GM23338 (cell line): ENCODE results near the gene PARP9. TPM values are rescaled to one million over a fixed set of nuclear protein-coding genes. Genes with fewer than 3 reads are reported as not detected.

Source experiments
- ATAC-seq: fragments of 200-7000 bp; cut with Tn5 transposase; 3 replicates; pipeline ENCODE4 v1.9.1; 2020
- DNase-seq: peaks from one replicate; pipeline ENCODE4 v3.0.0-alpha.2; 2015; ENCODE audit warnings: low spot score
- H2AFZ ChIP-seq: fragments of 200-600 bp; sonication (generic); 2 replicates; pipeline ENCODE4 v1.8.0; 2016; ENCODE audit warnings: antibody characterized with exemption, mild to moderate bottlenecking, moderate library complexity
- H3F3A ChIP-seq: fragments of 200-600 bp; sonication (generic); replicated peaks from 2 replicates; pipeline ENCODE4 v1.8.0; 2017; ENCODE audit warnings: antibody characterized with exemption, mixed run types, low read depth
- H3K27ac ChIP-seq: fragments of 200-600 bp; sonication (generic); 2 replicates; pipeline ENCODE4 v1.6.1; 2016; ENCODE audit warnings: low read depth
- H3K27me3 ChIP-seq: fragments of 200-600 bp; sonication (generic); 2 replicates; pipeline ENCODE4 v1.8.0; 2016; ENCODE audit warnings: mild to moderate bottlenecking, mixed run types, moderate library complexity; ENCODE audit not compliant: insufficient read depth
- H3K36me3 ChIP-seq: fragments of 200-600 bp; sonication (generic); 2 replicates; pipeline ENCODE4 v1.8.0; 2016; ENCODE audit warnings: mild to moderate bottlenecking; ENCODE audit not compliant: insufficient read depth
- H3K4me1 ChIP-seq: fragments of 200-600 bp; sonication (generic); 2 replicates; pipeline ENCODE4 v1.8.0; 2016; ENCODE audit warnings: mild to moderate bottlenecking, moderate library complexity; ENCODE audit not compliant: insufficient read depth
- H3K4me2 ChIP-seq: fragments of 200-600 bp; sonication (generic); 2 replicates; pipeline ENCODE4 v1.7.1; 2017; ENCODE audit warnings: mixed run types
- H3K4me3 ChIP-seq: fragments of 200-600 bp; sonication (generic); 2 replicates; pipeline ENCODE4 v1.6.1; 2016; ENCODE audit warnings: mixed run types
- H3K79me2 ChIP-seq: fragments of 200-600 bp; sonication (generic); replicated peaks from 2 replicates; pipeline ENCODE4 v1.8.0; 2017; ENCODE audit warnings: mild to moderate bottlenecking; ENCODE audit not compliant: insufficient read depth
- H3K9me2 ChIP-seq: fragments of 200-600 bp; sonication (generic); 2 replicates; pipeline ENCODE4 v1.8.0; 2017; ENCODE audit not compliant: insufficient read depth
- H4K20me1 ChIP-seq: fragments of 200-600 bp; sonication (generic); replicated peaks from 2 replicates; pipeline ENCODE4 v1.8.0; 2017; ENCODE audit warnings: mild to moderate bottlenecking; ENCODE audit not compliant: insufficient read depth
- H3K27ac Mint-ChIP-seq: 2 replicates; pipeline ENCODE4 v1.8.0; 2020; ENCODE audit warnings: inconsistent platforms, mild to moderate bottlenecking, moderate library complexity, mixed read lengths
- H3K27me3 Mint-ChIP-seq: 3 replicates; pipeline ENCODE4 v1.8.0; 2022; ENCODE audit warnings: low read depth, mild to moderate bottlenecking, moderate library complexity, mixed read lengths, inconsistent platforms; ENCODE audit not compliant: insufficient read depth, poor library complexity
- H3K36me3 Mint-ChIP-seq: 3 replicates; pipeline ENCODE4 v1.8.0; 2021; ENCODE audit warnings: low read depth, mild to moderate bottlenecking, inconsistent platforms, moderate library complexity, mixed read lengths
- H3K4me1 Mint-ChIP-seq: 3 replicates; pipeline ENCODE4 v1.8.0; 2020; ENCODE audit warnings: mild to moderate bottlenecking, inconsistent platforms, mixed read lengths
- H3K4me3 Mint-ChIP-seq: 3 replicates; pipeline ENCODE4 v1.8.0; 2021; ENCODE audit warnings: moderate library complexity, mild to moderate bottlenecking, inconsistent platforms, mixed read lengths
- H3K9me3 Mint-ChIP-seq: 3 replicates; pipeline ENCODE4 v1.8.0; 2020; ENCODE audit warnings: moderate library complexity, mild to moderate bottlenecking, inconsistent platforms, mixed read lengths
- ETS1 ChIP-seq: IDR thresholded peaks from 2 replicates; pipeline ENCODE4 v1.6.1; 2016; ENCODE audit warnings: antibody characterized with exemption
- EZH2 ChIP-seq: fragments of 200-600 bp; sonication (generic); IDR thresholded peaks from one replicate; pipeline ENCODE4 v1.8.0; 2017; ENCODE audit warnings: antibody characterized with exemption, mild to moderate bottlenecking, low read depth; ENCODE audit not compliant: unreplicated experiment
- EZH2phosphoT487 ChIP-seq: fragments of 200-600 bp; sonication (generic); IDR thresholded peaks from one replicate; pipeline ENCODE4 v1.8.1; 2018; ENCODE audit warnings: antibody characterized with exemption; ENCODE audit not compliant: unreplicated experiment
- JUNB ChIP-seq: IDR thresholded peaks from one replicate; pipeline ENCODE4 v1.6.1; 2016; ENCODE audit warnings: antibody characterized with exemption; ENCODE audit not compliant: unreplicated experiment
- NANOG ChIP-seq: IDR thresholded peaks from 2 replicates; pipeline ENCODE4 v1.6.1; 2016; ENCODE audit warnings: antibody characterized with exemption, borderline replicate concordance
- POLR2AphosphoS5 ChIP-seq: IDR thresholded peaks from 2 replicates; pipeline ENCODE4 v1.6.1; 2016; ENCODE audit warnings: antibody characterized with exemption, low read depth
- STAT1 ChIP-seq: IDR thresholded peaks from one replicate; pipeline ENCODE4 v1.6.1; 2016; ENCODE audit warnings: antibody characterized with exemption; ENCODE audit not compliant: unreplicated experiment
- ZNF114 ChIP-seq: fragments of 250-450 bp; sonication (Bioruptor Pico); IDR thresholded peaks from 2 replicates; pipeline ENCODE4 v1.5.0; 2020; ENCODE audit warnings: mild to moderate bottlenecking, moderate library complexity
- ZNF331 ChIP-seq: fragments of 250-450 bp; sonication (Bioruptor Pico); IDR thresholded peaks from 2 replicates; pipeline ENCODE4 v1.5.0; 2020; ENCODE audit warnings: low read depth, mild to moderate bottlenecking, moderate library complexity
- ZNF462 ChIP-seq: fragments of 250-450 bp; sonication (Bioruptor Pico); IDR thresholded peaks from 2 replicates; pipeline ENCODE4 v1.5.0; 2020; ENCODE audit warnings: mild to moderate bottlenecking, moderate library complexity
- polyA plus RNA-seq: library from polyadenylated mRNA; unstranded; fragments of >200 nt; fragmentation: Nextera tagmentation; extraction: Ambion mirVana; gene quantifications from 2 replicates; pipeline ENCODE4 v1.2.1, GENCODE V29; 2016
- total RNA-seq: library from RNA; depleted of rRNA; stranded (reverse); fragments of >200 nt; shearing (Covaris generic); gene quantifications from 2 replicates; pipeline ENCODE4 v1.2.3, GENCODE V29; 2014

Gene PARP9
- total and polyA plus RNA-seq, 2 experiments from 2014 or later, result 1.8 to 2.2 TPM

- TF ChIP-seq ZNF462 (CRISPR knock-in tag) (no peak), EZH2 (no peak)
Measured at GRCh38 chr3:122505676-122506075, 58.4 kb downstream of the PARP9 start (continued).

- H3K4me1 Mint-ChIP-seq, result peaks cover 33% of the 10 kb centered on the region
- no peak for TF ChIP-seq EZH2
- no peak for TF ChIP-seq ZNF462 (CRISPR knock-in tag)
- TF ChIP-seq NANOG, result no peak
- no peak for TF ChIP-seq POLR2AphosphoS5
- TF ChIP-seq STAT1, result no peak
- TF ChIP-seq EZH2phosphoT487, result no peak
- no peak for TF ChIP-seq JUNB
- no peak for TF ChIP-seq ZNF114 (CRISPR knock-in tag)
- TF ChIP-seq ETS1, result no peak
- no peak for TF ChIP-seq ZNF331
Measured at GRCh38 chr3:122502941-122503340, 61.2 kb downstream of the PARP9 start.

More at GRCh38 chr3:122502941-122503340, 61.2 kb downstream of the PARP9 start:
- DNase-seq (no peak), ATAC-seq (no peak)
- no peaks in the 10 kb centered on the region for H3K27me3 ChIP-seq
- H4K20me1 ChIP-seq, result peaks cover 71% of the 10 kb centered on the region
- peaks cover 24% of the 10 kb centered on the region for H3K4me1 ChIP-seq
- no peaks in the 10 kb centered on the region for H3K9me2 ChIP-seq
- Mint-ChIP-seq H3K4me3 (no peak overlapping the region), H3K9me3 (no peaks in the 10 kb centered on the region), H3K36me3 (no peaks in the 10 kb centered on the region), H3K27ac (no peak overlapping the region; the same call in 1 of the 2 replicates), H3K27me3 (no peaks in the 10 kb centered on the region)
- no peak overlapping the region for H3K27ac ChIP-seq
- H2AFZ ChIP-seq, result no peak overlapping the region
- H3F3A ChIP-seq, result no peaks in the 10 kb centered on the region
- no peak overlapping the region for H3K4me2 ChIP-seq
- no peak overlapping the region for H3K4me3 ChIP-seq
- no peaks in the 10 kb centered on the region for H3K36me3 ChIP-seq
- peaks cover 99% of the 10 kb centered on the region for H3K79me2 ChIP-seq
